Skin of body (tissue), 2 donors: ENCODE measurements around the gene QDPR. TPM values are rescaled to one million over a fixed set of nuclear protein-coding genes. Genes with fewer than 3 reads are reported as not detected.

Experiments used
- DNase-seq: peaks from one replicate; lab custom pipeline; 2025; lab: John Stamatoyannopoulos, UW
- total RNA-seq: library from RNA; depleted of rRNA; stranded (reverse); fragments of >200 nt; gene quantifications from one replicate; pipeline ENCODE4 v1.2.3, GENCODE V29; 2014

The QDPR gene
- total RNA-seq, 1 donor from 2014 or later = 27.8 TPM

DNA sequence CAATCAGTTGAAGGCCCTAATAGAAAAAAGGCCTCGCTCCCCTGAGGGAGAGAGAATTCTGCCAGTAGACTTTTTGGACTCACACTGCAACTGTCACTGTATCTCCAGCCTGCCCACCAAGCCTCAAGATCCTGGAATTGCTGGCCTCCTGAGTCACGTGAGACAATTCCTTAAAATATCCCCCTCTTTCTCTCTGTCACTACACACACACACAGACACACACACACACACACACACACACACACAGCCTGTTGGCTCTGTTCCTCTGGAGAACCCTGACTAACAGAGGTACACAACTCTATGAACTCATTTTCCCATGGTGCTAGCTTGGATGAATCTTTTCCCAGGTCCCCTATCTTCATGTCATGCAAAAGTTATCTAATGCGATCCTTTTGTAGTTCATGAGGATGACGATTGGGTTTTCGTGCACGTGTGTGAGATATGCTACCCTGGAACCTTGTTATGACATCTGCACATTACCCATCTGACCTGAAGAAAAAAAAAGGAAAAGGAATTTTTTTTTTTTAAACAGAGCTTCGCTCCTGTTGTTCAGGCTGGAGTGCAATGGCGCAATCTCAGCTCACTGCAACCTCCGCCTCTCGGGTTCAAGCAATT is 16.8 kb upstream of the QDPR start:
- no peak for DNase-seq

- no peak for DNase-seq
These were observed 15.0 kb upstream of the QDPR start for GRCh38 chr4:17526695-17527477.

DNA sequence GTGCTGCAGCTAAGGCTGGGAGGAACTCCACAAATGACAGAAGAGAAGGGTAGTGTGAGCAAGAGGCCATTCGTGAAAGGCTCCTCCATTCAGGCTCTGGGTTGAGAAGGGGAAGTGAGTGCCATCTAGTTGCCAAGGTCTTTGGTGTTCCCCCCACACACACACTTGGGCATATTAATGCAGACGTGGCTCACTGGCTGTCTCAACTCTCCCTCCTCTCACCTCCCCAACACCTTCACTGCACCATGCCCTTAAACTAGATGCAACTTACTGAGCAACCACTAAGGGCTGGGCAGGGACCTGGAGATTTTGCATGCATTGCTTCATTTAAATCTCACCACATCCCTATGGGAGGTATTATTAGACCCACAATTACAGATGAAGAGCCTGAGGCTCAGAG is 11.8 kb upstream of the QDPR start:
- DNase-seq = no peak

GRCh38 chr4:17521595-17521994 is 9.7 kb upstream of the QDPR start:
- no peak for DNase-seq

GRCh38 chr4:17517664-17518063 is 5.8 kb upstream of the QDPR start:
- DNase-seq = no peak

DNA sequence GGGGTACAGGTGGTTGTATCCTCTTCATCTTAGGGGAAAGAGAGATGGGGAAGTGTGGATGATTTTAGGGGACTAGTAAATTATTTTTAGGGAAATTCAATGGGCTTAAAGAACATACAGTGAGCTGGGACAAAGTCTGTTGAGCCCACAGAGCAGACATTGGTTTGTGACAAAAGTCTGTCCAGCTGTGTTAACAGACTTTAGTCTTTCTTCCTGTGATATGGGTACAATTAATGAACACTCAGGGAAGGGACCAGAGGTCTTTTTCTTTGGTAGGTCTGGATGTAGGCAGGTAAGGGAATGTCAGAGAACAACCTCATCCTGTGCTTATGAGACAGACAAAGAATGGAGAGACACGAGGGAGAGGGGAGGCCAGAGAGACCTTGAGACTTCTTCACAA is 5.1 kb upstream of the QDPR start:
- no peak for DNase-seq

DNA sequence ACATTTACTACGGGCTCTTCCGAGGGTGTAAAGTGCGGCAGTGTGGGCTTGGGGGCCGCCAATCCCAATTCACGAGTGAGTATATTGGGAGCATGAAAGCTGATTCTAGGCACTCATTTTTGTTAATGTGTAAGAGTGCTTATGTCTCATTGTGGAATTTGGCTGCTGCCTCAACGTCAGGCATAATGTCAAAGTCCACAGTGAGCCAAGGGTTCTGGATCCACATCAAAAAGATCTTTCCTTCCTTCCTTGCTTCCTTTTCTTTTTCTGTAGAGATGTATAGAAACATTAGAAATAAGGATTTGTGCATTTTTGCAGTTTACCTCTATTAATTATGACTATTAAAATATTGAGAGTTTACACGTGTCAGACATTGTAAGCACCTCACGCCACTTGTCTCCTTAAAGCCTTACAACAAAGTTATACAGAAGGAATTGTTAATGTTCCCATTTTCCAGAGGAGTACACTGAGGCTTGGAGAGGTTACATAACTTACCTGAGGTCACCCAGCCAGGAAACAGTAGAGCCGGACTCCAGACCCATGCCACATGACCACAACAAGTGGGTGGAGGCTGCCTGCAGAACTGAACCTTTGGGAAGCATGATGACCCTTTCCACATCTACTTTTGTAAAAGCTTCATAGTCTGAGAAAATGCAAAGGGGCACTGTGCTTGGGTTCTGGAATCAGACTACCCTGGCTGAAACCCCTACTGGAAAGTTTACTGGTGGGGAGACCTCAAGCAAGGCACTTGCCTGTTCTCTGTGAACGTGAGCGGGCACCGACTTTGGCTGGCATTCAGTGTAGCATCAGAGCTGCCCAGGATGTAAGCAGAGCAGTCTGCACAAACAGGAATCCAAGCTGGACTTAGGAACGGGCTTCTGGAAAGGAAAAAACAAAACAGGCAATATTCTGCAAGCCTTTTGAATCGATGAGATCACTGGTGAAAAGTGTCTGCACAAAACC is 3.8 kb upstream of the QDPR start:
- no peak for DNase-seq

DNA sequence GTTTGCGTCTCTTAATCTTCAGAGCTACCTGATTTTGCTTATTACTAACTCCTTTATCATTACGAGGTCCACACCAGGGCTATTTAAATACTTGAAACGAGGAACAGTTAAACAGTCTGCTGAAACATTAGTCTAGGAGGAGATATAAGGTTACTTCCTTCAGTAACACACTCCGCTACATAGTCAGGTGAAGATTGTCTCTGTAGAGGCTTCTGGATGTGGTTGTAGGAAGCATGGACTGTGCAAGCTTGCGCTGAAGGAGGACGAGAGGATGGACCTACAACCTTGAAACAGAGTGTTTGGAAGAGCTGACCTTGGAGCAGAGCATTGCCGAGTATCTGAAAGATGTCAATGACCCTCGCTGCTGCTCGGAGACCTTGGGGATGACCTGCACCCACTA is 3.0 kb upstream of the QDPR start, which contains the start of gene CLRN2:
TSS of gene CLRN2 (plus strand) at position 301 of the 400 bp plus-strand sequence. CDS start 102 bp downstream, outside the sequence.
- DNase-seq = no peak

DNA sequence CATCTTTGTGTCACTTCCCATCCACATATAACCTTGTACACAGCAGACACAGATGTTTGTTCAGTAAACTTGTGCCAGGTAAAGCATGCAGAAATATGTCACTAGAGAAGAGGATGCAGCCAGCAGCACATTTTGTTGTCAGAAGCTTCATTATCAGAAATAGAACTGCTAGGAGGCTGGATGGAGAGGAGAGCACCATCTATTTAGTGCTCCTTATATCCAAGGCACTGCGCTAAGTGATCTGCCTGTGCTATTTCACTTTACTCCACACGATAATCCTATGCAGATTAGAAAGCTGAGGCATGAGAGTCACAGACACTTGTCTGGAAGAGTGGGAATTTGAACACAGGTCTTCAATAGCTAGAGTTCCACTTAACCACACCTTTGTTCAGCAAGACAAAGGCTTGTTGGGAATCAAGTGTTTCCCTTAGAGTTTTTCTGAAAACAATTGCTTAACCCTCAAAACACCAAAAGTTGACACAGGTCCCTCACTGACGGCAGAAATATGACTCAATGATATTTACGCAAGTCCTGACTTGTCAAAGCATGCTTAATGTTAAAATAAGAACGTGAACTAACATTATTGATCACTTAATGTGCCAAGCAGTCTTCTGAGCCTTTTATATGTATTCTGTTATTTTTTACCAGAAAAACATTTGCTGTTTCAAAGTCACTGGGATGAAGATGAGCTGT is 1.2 kb upstream of the QDPR start:
- no peak for DNase-seq

DNA sequence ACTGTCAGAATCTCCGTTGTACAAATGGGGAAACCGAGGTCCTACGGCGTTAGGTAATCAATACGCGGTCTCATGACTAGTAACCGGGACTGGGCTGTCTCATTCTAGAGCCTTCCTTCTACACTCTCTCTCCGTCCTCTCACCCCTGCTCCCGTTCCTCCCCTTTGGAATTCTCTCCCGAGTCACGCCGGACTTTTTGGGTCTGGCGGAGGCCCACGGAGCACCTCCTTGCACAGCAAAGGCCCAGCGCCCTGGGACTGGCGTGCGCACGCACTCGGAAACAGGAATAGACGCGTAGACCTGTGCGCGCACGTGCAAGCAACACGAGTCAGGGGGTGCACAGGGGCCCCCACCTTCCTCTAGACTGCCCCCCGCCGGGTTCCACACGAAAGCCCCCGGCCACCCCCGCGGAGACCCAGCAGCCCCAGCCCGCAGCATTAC is 361 bp downstream of the QDPR start:
- no peak for DNase-seq

GRCh38 chr4:17511051-17511450 is 839 bp downstream of the QDPR start:
- no peak for DNase-seq

DNA sequence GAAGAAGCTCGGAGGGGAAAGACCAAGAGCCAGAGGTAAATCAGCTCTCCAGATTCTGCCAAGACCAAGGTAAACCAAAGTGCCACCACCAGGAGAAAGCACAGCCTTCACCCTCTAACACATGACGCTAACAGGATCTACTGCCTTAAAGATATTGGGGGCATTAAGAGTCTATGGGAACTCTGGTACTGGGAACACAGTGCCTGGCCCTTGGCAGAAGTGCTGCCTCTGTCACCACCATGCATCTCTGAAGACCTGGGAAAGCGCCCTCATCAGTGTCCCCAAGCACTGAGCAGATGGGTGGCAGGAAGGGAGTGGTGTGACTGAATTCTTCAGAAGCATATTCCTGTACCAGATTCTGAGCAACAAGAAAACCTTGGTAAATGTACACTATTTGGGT is 1.3 kb downstream of the QDPR start:
- DNase-seq = no peak

GRCh38 chr4:17504081-17504480 is 7.8 kb downstream of the QDPR start:
- DNase-seq = no peak

GRCh38 chr4:17502756-17503155 is 9.1 kb downstream of the QDPR start:
- no peak for DNase-seq

GRCh38 chr4:17500574-17500973 is 11.3 kb downstream of the QDPR start:
- DNase-seq = no peak

DNA sequence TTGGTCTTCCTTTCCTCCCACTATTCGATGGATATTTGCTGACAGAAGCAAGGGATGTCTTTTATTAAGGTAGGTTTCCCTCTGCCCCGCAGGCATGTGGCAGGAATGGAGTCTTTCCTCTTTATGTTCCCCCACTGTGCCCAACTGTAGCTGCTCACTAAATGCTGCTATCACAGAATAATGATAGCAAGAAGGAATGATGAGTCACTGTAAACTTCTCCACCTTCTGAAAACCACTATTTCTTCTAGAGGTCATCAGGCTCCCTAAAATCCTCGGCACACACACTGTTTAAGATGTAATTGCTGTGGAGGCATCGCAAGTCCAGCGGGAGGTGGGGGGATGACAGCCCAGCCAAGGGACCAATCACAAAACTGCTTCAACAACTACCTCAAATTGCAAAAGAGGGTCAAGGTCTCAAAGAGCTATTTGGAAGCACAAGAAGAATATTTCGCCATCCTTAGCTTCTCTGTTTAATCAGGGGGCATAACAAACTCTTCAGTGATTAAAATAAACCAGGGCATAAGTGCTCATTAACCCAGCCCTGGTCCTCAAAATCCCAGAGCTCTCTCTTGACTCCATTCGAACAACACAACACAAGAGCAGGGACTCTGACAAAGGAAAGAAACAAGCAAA is 13.9 kb downstream of the QDPR start:
- DNase-seq = no peak

GRCh38 chr4:17494258-17495190 is 17.4 kb downstream of the QDPR start:
- no peak for DNase-seq

- DNase-seq = no peak
These were observed 18.3 kb downstream of the QDPR start for GRCh38 chr4:17493619-17494018.

GRCh38 chr4:17492876-17493275 is 19.0 kb downstream of the QDPR start:
- DNase-seq = no peak
